Activated CD4-positive, alpha-beta memory T cell treated with anti-CD3 and anti-CD28 coated beads for 36 hours (primary cell): Measurements from ENCODE around the gene RAB10. TPM values are rescaled to one million over a fixed set of nuclear protein-coding genes. Genes with fewer than 3 reads are reported as not detected.
"Not testable (repeated sequence)": the region's sequence is repeated elsewhere in the genome, so short reads cannot be mapped to it uniquely, and the experiment has no call there.

Source experiments
- CTCF ChIA-PET: fragments of 350-600 bp; sonication (Branson Sonifier 250); formaldehyde crosslinking; loops from one replicate; lab custom pipeline; 2021; ENCODE audit warnings: antibody characterized with exemption, inconsistent platforms; lab: Charles Lee
- POLR2A ChIA-PET: fragments of 350-600 bp; sonication (Branson Sonifier 250); formaldehyde crosslinking; loops from one replicate; lab custom pipeline; 2021; ENCODE audit warnings: antibody characterized with exemption; lab: Charles Lee
- DNase-seq: peaks from one replicate; pipeline ENCODE4 v3.0.0-alpha.2; 2020
- H3K27ac Mint-ChIP-seq: one replicate; pipeline ENCODE4 v1.8.0; 2021; ENCODE audit warnings: mixed read lengths
- H3K27me3 Mint-ChIP-seq: one replicate; pipeline ENCODE4 v1.8.0; 2021; ENCODE audit warnings: mixed read lengths
- H3K36me3 Mint-ChIP-seq: one replicate; pipeline ENCODE4 v1.8.0; 2021; ENCODE audit warnings: mixed read lengths
- H3K4me1 Mint-ChIP-seq: one replicate; pipeline ENCODE4 v1.8.0; 2021; ENCODE audit warnings: low read depth, mixed read lengths
- H3K4me3 Mint-ChIP-seq: one replicate; pipeline ENCODE4 v1.8.0; 2021; ENCODE audit warnings: mild to moderate bottlenecking, mixed read lengths
- H3K9me3 Mint-ChIP-seq: one replicate; pipeline ENCODE4 v1.8.0; 2021; ENCODE audit warnings: mixed read lengths
- intact Hi-C: fragments of 100-400 bp; cut with micrococcal nuclease; formaldehyde crosslinking; loops from one replicate; pipeline ENCODE4 v1.15.1; 2023
- total RNA-seq, 2 experiments: library from RNA; stranded (reverse); gene quantifications; one replicate each; pipeline ENCODE4 v1.2.3, GENCODE V29; 2021

The RAB10 gene
- total RNA-seq, 2 experiments from 2014 or later, result 110 to 119 TPM

DNA sequence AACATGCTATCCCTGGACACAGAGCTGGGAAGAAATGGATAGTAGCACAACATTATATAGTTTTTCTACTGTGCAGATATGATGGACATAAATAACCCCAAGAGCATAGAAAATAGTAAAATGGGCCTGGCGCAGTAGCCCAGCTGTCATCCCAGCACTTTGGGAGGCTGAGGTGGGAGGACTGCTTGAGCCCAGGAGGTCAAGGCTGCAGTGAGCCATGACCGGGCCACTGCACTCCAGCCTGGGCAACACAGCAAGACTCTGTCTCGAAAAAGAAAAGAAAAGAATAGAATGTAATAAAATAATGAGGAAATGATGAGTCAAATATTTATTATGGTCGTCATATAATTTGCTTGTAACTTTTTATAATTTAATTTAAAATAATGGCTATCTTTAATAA, 131.5 kb downstream of the RAB10 start:
- H3K4me1 Mint-ChIP-seq, result no peaks in the 10 kb centered on the region
- ChIA-PET POLR2A (no interaction called here), CTCF (interaction anchor here (0.6 to 0.9 kb wide), 2 partner anchors 19 to 42 kb away, joined by 3 read pairs; no protein-coding TSS in a partner anchor)
- H3K27ac Mint-ChIP-seq, result no peak overlapping the region
- H3K9me3 Mint-ChIP-seq, result no peaks in the 10 kb centered on the region
- H3K4me3 Mint-ChIP-seq, result no peak overlapping the region
- no peaks in the 10 kb centered on the region for H3K36me3 Mint-ChIP-seq
- H3K27me3 Mint-ChIP-seq, result no peaks in the 10 kb centered on the region
- DNase-seq, result no peak
- intact Hi-C loops, result no loop called here

DNA sequence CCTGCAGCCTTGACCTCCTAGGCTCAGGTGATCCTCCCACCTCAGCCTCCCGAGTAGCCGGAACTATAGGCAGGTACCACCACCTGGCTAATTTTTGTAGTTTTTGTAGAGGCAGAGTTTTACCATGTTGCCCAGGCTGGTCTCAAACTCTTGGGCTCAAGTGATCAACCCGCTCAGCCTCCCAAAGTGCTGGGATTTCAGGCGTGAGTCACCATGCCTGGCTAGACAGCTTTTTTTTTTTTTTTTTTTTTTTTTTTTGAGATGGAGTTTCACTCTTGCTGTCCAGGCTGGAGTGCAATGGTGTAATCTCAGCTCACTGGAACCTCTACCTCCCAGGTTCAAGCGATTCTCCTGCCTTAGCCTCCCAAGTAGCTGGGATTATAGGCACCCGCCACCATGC, 132.7 kb downstream of the RAB10 start:
- intact Hi-C loops, H3K36me3 Mint-ChIP-seq, H3K4me3 Mint-ChIP-seq, H3K27ac Mint-ChIP-seq, H3K4me1 Mint-ChIP-seq, H3K9me3 Mint-ChIP-seq, H3K27me3 Mint-ChIP-seq, DNase-seq, POLR2A ChIA-PET: not testable (repeated sequence)
- CTCF ChIA-PET, result interaction anchor here (0.9 to 1.3 kb wide), 2 partner anchors 18 to 21 kb away, joined by 4 read pairs; no protein-coding TSS in a partner anchor

DNA sequence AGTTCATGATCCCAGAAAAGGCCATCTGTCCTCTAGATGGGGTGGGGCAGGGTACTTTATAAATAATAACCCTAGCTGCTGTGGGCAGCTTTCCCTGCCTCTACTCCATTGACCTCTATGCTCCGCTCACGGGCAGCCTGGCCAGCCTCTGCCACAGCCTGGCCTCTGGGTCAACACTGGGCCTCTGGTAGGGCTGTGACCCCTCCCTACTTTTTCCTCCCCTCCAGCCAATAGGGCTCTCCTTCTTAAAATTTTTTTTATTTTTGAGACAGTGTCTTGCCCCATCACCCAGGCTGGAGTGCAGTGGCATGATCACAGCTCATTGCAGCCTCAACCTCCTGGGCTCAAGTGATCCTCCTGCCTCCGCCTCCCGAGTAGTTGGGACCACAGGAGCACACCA, 134.9 kb downstream of the RAB10 start:
- POLR2A ChIA-PET, result no interaction called here
- DNase-seq, result no peak
- Mint-ChIP-seq H3K4me1 (peaks cover 4% of the 10 kb centered on the region), H3K36me3 (peaks cover 1% of the 10 kb centered on the region), H3K27me3 (peaks cover 13% of the 10 kb centered on the region), H3K27ac (no peak overlapping the region), H3K9me3 (no peaks in the 10 kb centered on the region), H3K4me3 (no peak overlapping the region)
- intact Hi-C loops, result no loop called here
- CTCF ChIA-PET, result interaction anchor here (0.9 kb wide), 1 partner anchor 16 kb away, joined by 4 read pairs; no protein-coding TSS in a partner anchor

DNA sequence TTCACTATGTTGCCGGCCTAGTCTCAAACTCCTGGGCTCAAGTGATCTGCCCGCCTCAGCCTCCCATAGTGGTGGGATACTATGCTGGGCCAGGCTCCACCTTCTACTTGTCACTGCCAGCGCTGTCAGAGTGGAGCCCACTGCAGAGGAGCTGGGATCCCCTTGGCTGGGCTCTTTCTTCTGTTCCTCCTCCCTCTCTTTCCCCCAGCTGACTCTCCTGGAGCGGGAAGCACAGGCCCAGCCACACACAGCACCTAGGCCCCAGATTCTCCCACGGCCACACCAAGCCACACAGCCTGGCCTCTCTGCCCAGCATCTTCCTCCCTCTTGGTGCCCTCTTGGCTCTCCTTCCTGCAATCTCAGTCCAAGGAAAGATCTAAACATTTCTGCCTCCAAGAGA, 135.3 kb downstream of the RAB10 start:
- no peak overlapping the region for H3K27ac Mint-ChIP-seq
- intact Hi-C loops, result no loop called here
- H3K9me3 Mint-ChIP-seq, result no peaks in the 10 kb centered on the region
- POLR2A ChIA-PET, result no interaction called here
- H3K27me3 Mint-ChIP-seq, result peaks cover 13% of the 10 kb centered on the region
- CTCF ChIA-PET, result interaction anchor here (0.9 kb wide), 1 partner anchor 16 kb away, joined by 4 read pairs; no protein-coding TSS in a partner anchor
- H3K4me3 Mint-ChIP-seq, result no peak overlapping the region
- peaks cover 5% of the 10 kb centered on the region for H3K4me1 Mint-ChIP-seq
- DNase-seq, result no peak
- peaks cover 1% of the 10 kb centered on the region for H3K36me3 Mint-ChIP-seq

DNA sequence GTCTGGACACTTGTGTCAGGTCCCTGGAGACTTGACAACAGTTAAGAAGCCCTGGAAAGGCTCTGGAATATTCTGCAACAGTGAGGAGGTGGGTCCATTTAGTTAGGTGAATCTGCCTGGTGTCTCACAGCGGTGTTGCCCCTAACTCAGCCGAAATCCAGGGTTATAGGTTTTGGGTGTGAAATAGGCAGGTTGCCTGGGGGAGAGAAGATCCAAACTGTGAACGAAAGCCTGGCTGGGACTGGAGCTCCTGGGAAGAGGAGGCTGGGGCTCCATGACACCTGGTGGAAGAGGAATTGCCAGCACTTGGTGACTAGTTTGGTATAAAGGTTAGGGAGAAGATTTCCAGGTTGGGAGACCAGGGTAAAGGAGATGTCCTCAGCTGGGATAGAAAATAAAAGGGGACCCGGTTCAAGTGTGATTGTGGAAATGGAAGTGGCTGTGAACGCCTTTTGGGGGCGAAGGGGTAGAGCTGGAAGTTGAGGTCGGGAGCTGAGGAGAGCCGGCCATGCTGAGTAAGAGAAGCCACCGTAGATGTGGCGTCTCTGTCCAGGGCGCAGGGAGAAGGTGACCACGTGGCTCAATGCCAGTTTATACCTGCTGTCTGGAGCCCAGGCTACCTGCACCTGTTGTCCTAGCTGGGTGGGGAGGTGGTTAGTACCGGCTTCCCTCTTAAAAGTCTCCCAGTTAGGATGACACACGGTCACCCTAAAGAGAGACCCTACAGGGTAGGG, 136.0 kb downstream of the RAB10 start:
- H3K27ac Mint-ChIP-seq, result no peak overlapping the region
- peaks cover 1% of the 10 kb centered on the region for H3K36me3 Mint-ChIP-seq
- POLR2A ChIA-PET, result no interaction called here

DNA sequence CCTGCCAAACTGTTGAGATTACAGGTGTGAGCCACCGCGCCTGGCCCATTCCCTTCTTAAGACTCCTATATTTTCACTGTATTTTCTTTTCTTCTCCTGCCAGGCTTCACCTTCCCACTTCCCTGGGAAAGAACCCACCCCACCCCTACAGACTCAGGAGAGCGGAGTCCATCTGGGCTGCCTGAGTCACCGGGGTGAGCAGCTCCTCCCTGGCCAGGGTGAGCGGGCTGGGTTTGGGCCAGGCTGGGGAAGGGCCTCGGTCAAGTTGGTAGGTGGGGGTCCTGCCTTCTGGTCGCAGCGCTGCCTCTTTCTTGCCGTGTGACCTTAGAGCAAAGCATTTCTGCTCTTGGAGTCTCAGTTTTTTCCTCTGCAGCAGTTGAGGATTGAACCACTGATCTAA, 136.9 kb downstream of the RAB10 start:
- ChIA-PET CTCF (interaction anchor here (1.0 kb wide), 1 partner anchor 13 kb away, joined by 4 read pairs; no protein-coding TSS in a partner anchor), POLR2A (no interaction called here)
- H3K27me3 Mint-ChIP-seq, result peaks cover 21% of the 10 kb centered on the region

More for the DNA sequence above, 136.0 kb downstream of the RAB10 start:
- no peak for DNase-seq
- Mint-ChIP-seq H3K4me3 (no peak overlapping the region), H3K4me1 (peaks cover 7% of the 10 kb centered on the region), H3K9me3 (no peaks in the 10 kb centered on the region), H3K27me3 (peaks cover 19% of the 10 kb centered on the region)
- intact Hi-C loops, result loop anchor here (5.0 kb wide), 1 partner anchor 297 kb away; no protein-coding TSS in a partner anchor
- CTCF ChIA-PET, result no interaction called here

DNA sequence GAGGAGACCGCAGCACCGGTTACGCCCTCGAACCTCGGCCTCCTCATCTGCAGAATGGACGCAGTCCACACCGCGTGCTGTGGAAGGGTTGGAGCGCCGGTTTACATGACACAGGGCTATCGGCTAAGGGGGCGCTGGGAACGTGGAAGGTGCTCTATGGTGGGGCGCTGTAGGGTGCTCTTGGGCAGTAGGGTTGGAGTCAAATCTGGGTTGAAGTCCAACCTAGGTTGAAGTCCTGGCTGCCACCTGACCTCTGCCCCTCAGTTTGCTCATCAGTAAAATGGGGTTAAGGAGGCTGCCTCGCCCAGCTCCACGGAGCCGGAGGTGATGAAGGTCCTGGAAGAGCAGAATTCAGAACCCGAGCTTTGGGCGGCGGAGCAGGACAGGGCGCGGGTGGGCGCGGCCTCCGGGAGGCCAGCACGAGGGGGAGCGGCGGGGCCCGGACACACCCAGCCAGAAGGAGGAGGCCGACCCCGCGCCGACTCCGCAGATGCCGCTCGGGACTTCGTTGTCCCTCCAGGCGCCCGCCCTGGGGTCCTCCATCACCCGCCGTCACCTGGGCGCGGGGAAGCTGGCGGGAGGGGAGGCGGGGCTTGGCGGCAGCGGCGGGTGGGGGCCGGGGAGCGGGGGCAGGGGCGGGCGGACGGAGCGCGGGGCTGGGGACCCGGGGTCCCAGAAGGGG, 138.4 kb downstream of the RAB10 start:
- intact Hi-C loops, result loop anchor here (5.0 kb wide), 1 partner anchor 295 kb away; no protein-coding TSS in a partner anchor

More for the DNA sequence above, 136.9 kb downstream of the RAB10 start:
- no peak for DNase-seq
- Mint-ChIP-seq H3K9me3 (no peaks in the 10 kb centered on the region), H3K27ac (no peak overlapping the region), H3K4me3 (no peak overlapping the region), H3K4me1 (peaks cover 7% of the 10 kb centered on the region), H3K36me3 (peaks cover 1% of the 10 kb centered on the region)
- intact Hi-C loops, result loop anchor here (5.0 kb wide), 1 partner anchor 297 kb away; no protein-coding TSS in a partner anchor

DNA sequence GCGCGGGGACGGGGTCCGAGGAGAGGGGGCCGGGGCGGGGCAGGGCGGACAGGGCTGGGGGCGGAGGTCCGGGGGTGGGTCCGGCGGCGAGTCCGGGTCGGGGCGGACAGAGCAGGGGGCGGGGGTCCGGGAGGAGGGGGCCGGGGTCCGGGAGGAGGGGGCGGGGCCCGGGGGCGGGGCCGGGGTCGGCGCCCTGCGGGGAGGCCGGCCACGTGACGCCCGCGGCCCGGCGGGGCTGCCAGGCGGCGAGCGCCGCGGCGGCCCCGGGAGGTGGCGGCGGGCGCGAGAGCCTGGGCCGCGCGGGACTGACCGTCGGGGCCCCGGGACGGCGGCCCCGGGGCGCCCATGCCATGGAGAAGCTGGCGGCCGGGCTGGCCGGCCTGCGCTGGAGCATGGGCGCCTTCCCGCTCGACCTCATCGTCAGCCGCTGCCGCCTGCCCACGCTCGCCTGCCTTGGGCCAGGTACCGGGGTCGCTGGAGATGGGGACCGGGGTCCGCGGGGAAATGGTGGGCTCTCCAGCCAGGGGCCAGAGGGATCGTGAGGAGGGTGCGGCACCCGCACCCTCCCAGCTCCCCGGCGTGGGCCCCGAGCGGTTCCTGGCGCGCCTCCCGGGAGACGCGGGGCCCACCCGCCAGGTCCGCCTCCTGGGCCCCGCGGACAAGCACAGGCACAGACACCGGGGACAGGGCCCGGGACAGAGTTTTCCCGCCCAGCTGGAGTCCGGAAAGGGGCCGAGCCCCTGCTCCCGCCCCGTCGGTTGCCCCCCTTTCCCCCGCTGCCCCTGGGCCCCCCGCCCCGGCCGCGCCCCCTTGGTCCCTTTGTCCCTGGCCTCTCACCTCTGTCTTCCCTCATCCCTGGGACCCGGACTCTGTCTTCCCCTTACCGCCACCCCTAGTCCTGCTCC, 139.2 kb downstream of the RAB10 start, which contains the start of gene GAREM2:
GAREM2 (plus strand) TSS at position 218 of the 905 bp plus-strand sequence; CDS start at position 351, 133 bp downstream.
- Mint-ChIP-seq H3K9me3 (no peaks in the 10 kb centered on the region), H3K27ac (no peak within 1 kb of the TSS), H3K4me1 (peaks cover 7% of the 10 kb centered on the region), H3K27me3 (peaks cover 27% of the 10 kb centered on the region), H3K36me3 (peaks cover 1% of the 10 kb centered on the region), H3K4me3 (peak within 1 kb of the TSS; percentile 75)
- ChIA-PET CTCF (interaction anchor here (0.6 to 1.5 kb wide), 3 partner anchors 11 to 183 kb away, joined by 3 to 4 read pairs (median 3); no protein-coding TSS in a partner anchor), POLR2A (interaction anchor here (1.0 kb wide), 2 partner anchors 10 to 71 kb away, joined by 3 to 5 read pairs; partner anchors contain the start of genes HADHA and HADHB)
- no peak for DNase-seq
- intact Hi-C loops, result loop anchor here (5.0 kb wide), 1 partner anchor 294 kb away; no protein-coding TSS in a partner anchor

More for the DNA sequence above, 138.4 kb downstream of the RAB10 start:
- H3K27ac Mint-ChIP-seq, result no peak overlapping the region
- no peaks in the 10 kb centered on the region for H3K9me3 Mint-ChIP-seq
- DNase-seq, result no peak
- ChIA-PET POLR2A (interaction anchor here (1.0 kb wide), 2 partner anchors 11 to 72 kb away, joined by 3 to 5 read pairs; partner anchors contain the start of genes HADHA and HADHB), CTCF (interaction anchor here (0.7 to 1.5 kb wide), 2 partner anchors 12 to 182 kb away, joined by 3 to 4 read pairs; no protein-coding TSS in a partner anchor)
- peak overlapping the region; percentile 75 for H3K4me3 Mint-ChIP-seq
- peaks cover 24% of the 10 kb centered on the region for H3K27me3 Mint-ChIP-seq
- peaks cover 7% of the 10 kb centered on the region for H3K4me1 Mint-ChIP-seq
- peaks cover 1% of the 10 kb centered on the region for H3K36me3 Mint-ChIP-seq

DNA sequence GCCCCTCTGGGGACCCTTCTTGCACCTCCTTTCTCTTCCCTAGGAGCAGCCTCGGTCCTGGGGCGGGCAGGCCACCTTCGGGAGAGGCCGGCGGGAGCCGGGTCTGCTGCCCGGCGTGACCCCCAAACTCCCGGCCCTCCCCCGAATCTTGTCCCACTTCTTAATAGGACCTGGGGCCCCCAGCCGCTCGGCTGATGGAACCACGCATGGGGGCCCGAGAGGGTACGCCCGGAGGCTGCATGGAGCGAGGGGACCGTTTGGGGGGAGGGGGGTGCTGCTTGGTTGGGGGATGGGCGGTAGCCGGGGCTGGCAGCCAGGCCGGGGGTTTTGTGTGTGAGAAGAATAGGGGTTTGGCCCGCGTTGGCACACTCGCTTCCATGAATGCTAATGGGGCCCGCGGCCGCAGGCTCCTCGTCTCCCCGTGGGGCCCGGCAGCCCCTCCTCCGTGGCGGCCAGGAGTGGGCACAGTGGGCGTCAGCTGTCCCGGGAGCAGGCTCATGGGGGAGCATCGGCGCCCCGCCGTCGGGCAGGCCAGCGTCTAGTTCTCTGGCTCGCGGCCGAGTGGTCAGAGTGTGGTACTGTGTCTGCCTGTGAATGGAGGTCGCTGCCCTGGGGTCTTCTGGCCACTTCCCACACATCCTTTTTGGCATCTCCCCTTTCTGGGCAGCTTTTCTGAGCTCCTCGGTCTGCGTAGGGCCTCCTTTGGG, 140.0 kb downstream of the RAB10 start:
- peak overlapping the region; percentile 37 for H3K4me3 Mint-ChIP-seq
- POLR2A ChIA-PET, result no interaction called here
- peaks cover 27% of the 10 kb centered on the region for H3K27me3 Mint-ChIP-seq
- peaks cover 7% of the 10 kb centered on the region for H3K4me1 Mint-ChIP-seq
- CTCF ChIA-PET, result interaction anchor here (1.5 to 2.9 kb wide), 2 partner anchors 11 kb away, joined by 4 to 22 read pairs; no protein-coding TSS in a partner anchor
- no peak overlapping the region for H3K27ac Mint-ChIP-seq
- H3K36me3 Mint-ChIP-seq, result peaks cover 1% of the 10 kb centered on the region
- intact Hi-C loops, result loop anchor here (5.0 kb wide), 1 partner anchor 293 kb away; no protein-coding TSS in a partner anchor
- no peak for DNase-seq
- H3K9me3 Mint-ChIP-seq, result no peaks in the 10 kb centered on the region

DNA sequence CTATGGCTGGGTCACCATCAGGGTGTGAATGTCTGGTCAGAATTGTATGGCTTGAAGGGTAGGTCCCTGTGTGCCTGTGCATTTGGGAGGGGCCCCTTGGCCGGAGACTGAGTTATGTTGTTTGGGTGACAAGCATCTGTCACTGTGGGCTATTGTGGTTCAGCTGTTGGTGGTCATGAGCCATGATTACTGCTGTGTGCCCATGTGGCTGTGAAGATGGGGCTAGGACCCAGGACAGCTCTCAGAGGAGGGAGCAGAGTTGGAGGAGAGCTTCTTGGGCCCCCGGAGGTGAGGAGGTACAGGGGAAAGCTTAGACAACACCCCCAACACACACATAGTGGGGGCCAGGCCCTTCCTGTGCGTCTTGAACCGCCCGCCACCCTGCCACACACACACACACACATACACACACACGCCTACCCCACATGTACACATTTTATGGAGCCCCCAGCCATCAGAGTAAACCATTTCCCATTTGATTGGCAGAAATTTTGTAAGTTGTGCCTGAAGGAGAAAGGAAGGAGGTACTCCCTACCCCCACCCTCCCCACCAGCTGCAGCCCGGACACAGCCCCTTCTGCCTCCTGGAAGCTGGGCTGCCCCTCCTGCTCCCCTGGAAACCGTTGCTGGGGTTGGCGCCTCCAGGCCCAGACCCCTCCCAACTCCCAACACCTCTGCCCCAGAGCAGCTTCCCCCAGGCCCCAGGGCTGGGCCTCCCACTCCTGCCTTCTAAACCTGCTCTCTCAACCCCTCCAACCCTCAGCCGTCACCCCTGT, 141.0 kb downstream of the RAB10 start:
- H3K9me3 Mint-ChIP-seq, result no peaks in the 10 kb centered on the region
- CTCF ChIA-PET, result interaction anchor here (2.9 kb wide), 1 partner anchor 11 kb away, joined by 22 read pairs; no protein-coding TSS in a partner anchor

More for the DNA sequence above, 141.0 kb downstream of the RAB10 start:
- intact Hi-C loops, result loop anchor here (5.0 kb wide), 1 partner anchor 292 kb away; no protein-coding TSS in a partner anchor
- Mint-ChIP-seq H3K4me3 (no peak overlapping the region), H3K27me3 (peaks cover 32% of the 10 kb centered on the region), H3K4me1 (peaks cover 12% of the 10 kb centered on the region), H3K36me3 (peaks cover 1% of the 10 kb centered on the region), H3K27ac (no peak overlapping the region)
- POLR2A ChIA-PET, result no interaction called here
- no peak for DNase-seq
